ENCODE measurements around the gene IQCE. TPM values are rescaled to one million over a fixed set of nuclear protein-coding genes. Genes with fewer than 3 reads are reported as not detected.

Gene IQCE
- total and polyA plus RNA-seq, 10 of the 15 experiments (the other 5 are each of a cell fraction or from before 2014, with no cell fraction given) = 0.37 to 8.1 (median 3.7) TPM

GRCh38 chr7:2663121-2663886, 104.5 kb downstream of the IQCE start:
- ChIA-PET POLR2A (interaction anchor here (0.6 kb wide), 1 partner anchor 27 kb away, joined by 4 read pairs; no protein-coding TSS in a partner anchor), SMC1A (ENCODE audit: uncharacterized antibody, unreplicated experiment) (no interaction called here), CTCF (no interaction called here), RAD21 (ENCODE audit: unreplicated experiment) (no interaction called here)
- FAIRE-seq (no peak), DNase-seq (ENCODE audit: low read depth, low spot score) (no peak), ATAC-seq (no peak)
- in situ Hi-C loops (cut with MboI) (no loop called here), intact Hi-C loops (cut with micrococcal nuclease; ENCODE audit: unreplicated experiment) (loop anchor here (10.0 kb wide), 1 partner anchor 491 kb away; no protein-coding TSS in a partner anchor)
- WGBS (ENCODE audit: insufficient coverage, insufficient replicate concordance, low lambda C conversion rate, missing lambda C conversion rate) = 68% methylated on average over 30 of the region's 30 CpGs
- no peak overlapping the region for H3K4me3 ChIP-seq
- BruUV-seq (replicated peaks) = no TSS peak
- no peak overlapping the region for H3K27ac ChIP-seq (ENCODE audit: control insufficient read depth, insufficient read depth)
- no peaks in the 10 kb centered on the region for H3K36me3 ChIP-seq (ENCODE audit: control insufficient read depth in 2 of 2, insufficient read depth in 2 of 2, low read length in 1 of 2)
- no peak for TF ChIP-seq ZBTB11 (CRISPR knock-in tag; IDR thresholded peaks at IDR 0.05)
- no peak for TF ChIP-seq IRF3 (IDR thresholded peaks at IDR 0.05)
- TF ChIP-seq USF2 (IDR thresholded peaks at IDR 0.05; ENCODE audit: borderline replicate concordance, low read depth, low read length) = no peak
- H3K79me2 ChIP-seq (ENCODE audit: control insufficient read depth, insufficient read depth, low read length) = no peaks in the 10 kb centered on the region
- no peak overlapping the region for H2AFZ ChIP-seq (ENCODE audit: control insufficient read depth, low read depth, low read length)
- H3K9ac ChIP-seq (ENCODE audit: control insufficient read depth, insufficient read depth, low read length) = no peak overlapping the region
- no peaks in the 10 kb centered on the region for H4K20me1 ChIP-seq (ENCODE audit: control insufficient read depth, insufficient read depth)
- H3K27me3 ChIP-seq (replicated peaks in 1 of 2; ENCODE audit: control insufficient read depth in 2 of 2, insufficient read depth in 2 of 2, low read length in 1 of 2) = no peaks in the 10 kb centered on the region
- no peak overlapping the region for H3K4me2 ChIP-seq (ENCODE audit: control insufficient read depth, insufficient read depth)
- no peaks in the 10 kb centered on the region for H3K9me3 ChIP-seq (replicated peaks; ENCODE audit: control insufficient read depth, insufficient read depth, low read length)
- H3K4me1 ChIP-seq (ENCODE audit: control insufficient read depth, insufficient read depth, low read length) = no peaks in the 10 kb centered on the region
